ENCODE results near the gene PRR23E. TPM values are rescaled to one million over a fixed set of nuclear protein-coding genes. Genes with fewer than 3 reads are reported as not detected.

The PRR23E gene
- total and polyA plus RNA-seq, 2 experiments from 2014 or later = not detected

- H3K36me3 Mint-ChIP-seq (ENCODE audit: low read depth) = no peaks in the 10 kb centered on the region; the same call in 2 of the 3 replicates
- H3K27ac ChIP-seq (ENCODE audit: low read depth) = no peak overlapping the region
- no peak overlapping the region for H3K27ac Mint-ChIP-seq
- DNase-seq (ENCODE audit: low spot score) (peak; percentile 18), ATAC-seq (peak; percentile 89)
- no peak overlapping the region for H3K4me3 ChIP-seq
- no peaks in the 10 kb centered on the region for H3K27me3 ChIP-seq (ENCODE audit: insufficient read depth)
- H3F3A ChIP-seq (replicated peaks; ENCODE audit: low read depth) = no peaks in the 10 kb centered on the region
- TF ChIP-seq JUNB (IDR thresholded peaks at IDR 0.05; ENCODE audit: unreplicated experiment) (no peak), ZNF462 (CRISPR knock-in tag; IDR thresholded peaks at IDR 0.05) (no peak), CREB1 (CRISPR knock-in tag; IDR thresholded peaks at IDR 0.05; ENCODE audit: low read depth) (no peak), STAT1 (IDR thresholded peaks at IDR 0.05; ENCODE audit: unreplicated experiment) (no peak), POLR2AphosphoS5 (IDR thresholded peaks at IDR 0.05; ENCODE audit: low read depth) (no peak), ETS1 (IDR thresholded peaks at IDR 0.05) (no peak), EZH2 (IDR thresholded peaks at IDR 0.05; ENCODE audit: low read depth, unreplicated experiment) (no peak), EZH2phosphoT487 (IDR thresholded peaks at IDR 0.05; ENCODE audit: unreplicated experiment) (no peak), REST (IDR thresholded peaks at IDR 0.05; ENCODE audit: unreplicated experiment) (no peak), CTCF (conservative IDR thresholded peaks at IDR 0.05; ENCODE audit: low read depth in 2 of 2) (no peak), ZNF114 (CRISPR knock-in tag; IDR thresholded peaks at IDR 0.05) (no peak)
- H4K20me1 ChIP-seq (replicated peaks; ENCODE audit: insufficient read depth) = no peaks in the 10 kb centered on the region
- H3K4me3 Mint-ChIP-seq = no peak overlapping the region
- H3K79me2 ChIP-seq (replicated peaks; ENCODE audit: insufficient read depth) = no peaks in the 10 kb centered on the region
- no peaks in the 10 kb centered on the region for H3K36me3 ChIP-seq (ENCODE audit: insufficient read depth)
- H3K27me3 Mint-ChIP-seq (ENCODE audit: insufficient read depth, low read depth, poor library complexity) = peaks cover 6% of the 10 kb centered on the region
- H3K4me1 ChIP-seq (ENCODE audit: insufficient read depth) = no peaks in the 10 kb centered on the region
- H3K4me2 ChIP-seq = no peak overlapping the region
- peaks cover 11% of the 10 kb centered on the region; the same call in 2 of the 3 replicates for H3K4me1 Mint-ChIP-seq
- H2AFZ ChIP-seq = no peak overlapping the region
- no peaks in the 10 kb centered on the region for H3K9me2 ChIP-seq (ENCODE audit: insufficient read depth)
- H3K9me3 Mint-ChIP-seq = peaks cover 4% of the 10 kb centered on the region; the same call in 2 of the 3 replicates
Observed at GRCh38 chr3:127182848-127183714, 9.8 kb upstream of the PRR23E start.

Measured in GM23338 (cell line).